Suprapubic skin (tissue), 4 donors: ENCODE results near the gene CEL. TPM values are rescaled to one million over a fixed set of nuclear protein-coding genes. Genes with fewer than 3 reads are reported as not detected.

ENCODE experiments used
- DNase-seq, 2 donors: peaks; one replicate each; pipeline ENCODE4 v3.0.0-alpha.2; 2019; ENCODE audit warnings: low spot score in 2 of 2
- H3K27ac ChIP-seq: fragments of 200-600 bp; sonication (generic); one replicate; pipeline ENCODE4 v1.5.1; 2019
- H3K27me3 ChIP-seq: fragments of 200-600 bp; sonication (generic); one replicate; pipeline ENCODE4 v1.5.1; 2019
- H3K36me3 ChIP-seq: fragments of 200-600 bp; sonication (generic); one replicate; pipeline ENCODE4 v1.5.1; 2019
- H3K4me1 ChIP-seq: fragments of 200-600 bp; sonication (generic); one replicate; pipeline ENCODE4 v1.5.1; 2019
- H3K4me3 ChIP-seq: fragments of 200-600 bp; sonication (generic); one replicate; pipeline ENCODE4 v1.5.1; 2019; ENCODE audit warnings: mild to moderate bottlenecking
- H3K9me3 ChIP-seq: fragments of 200-600 bp; sonication (generic); one replicate; pipeline ENCODE4 v1.5.1; 2019
- CTCF ChIP-seq, 2 donors: fragments of 200-600 bp in 1 of 2; fragments of 450-650 bp in 1 of 2; sonication (generic) in 1 of 2; IDR thresholded peaks; one replicate each; pipeline ENCODE4 v1.5.1; 2016 to 2019; ENCODE audit warnings: antibody characterized with exemption in 2 of 2, mild to moderate bottlenecking in 1 of 2, moderate library complexity in 1 of 2
- EP300 ChIP-seq: sonication (generic); formaldehyde crosslinking; IDR thresholded peaks from one replicate; pipeline ENCODE4 v1.6.1; 2017; ENCODE audit warnings: antibody characterized with exemption
- POLR2A ChIP-seq, 2 donors: fragments of 450-650 bp; IDR thresholded peaks; one replicate each; pipeline ENCODE4 v1.6.1; 2017; ENCODE audit warnings: antibody characterized with exemption in 2 of 2, mild to moderate bottlenecking in 2 of 2, moderate library complexity in 2 of 2
- POLR2AphosphoS5 ChIP-seq, 3 donors: sonication (generic); formaldehyde crosslinking; IDR thresholded peaks; one replicate each; pipeline ENCODE4 v1.6.1; 2017; ENCODE audit warnings: antibody characterized with exemption in 3 of 3
- WGBS: methylation state at CpG from one replicate; pipeline ENCODE4 v1.1.5; 2018; 5-methylcytosine and 5-hydroxymethylcytosine counted together
- total RNA-seq, 4 donors: library from RNA; depleted of rRNA; stranded (reverse); fragments of >200 nt; gene quantifications; one replicate each; pipeline ENCODE4 v1.1.0, GENCODE V29; 2016

CEL gene
- total RNA-seq, 4 donors from 2014 or later, result 5.2 to 10.7 (median 5.9) TPM

- H3K36me3 ChIP-seq, result peaks cover 75% of the 10 kb centered on the region
- 76% methylated on average over 3 of the region's 5 CpGs for WGBS
These were observed 37.1 kb downstream of the CEL start for GRCh38 chr9:133098871-133099270.

DNA sequence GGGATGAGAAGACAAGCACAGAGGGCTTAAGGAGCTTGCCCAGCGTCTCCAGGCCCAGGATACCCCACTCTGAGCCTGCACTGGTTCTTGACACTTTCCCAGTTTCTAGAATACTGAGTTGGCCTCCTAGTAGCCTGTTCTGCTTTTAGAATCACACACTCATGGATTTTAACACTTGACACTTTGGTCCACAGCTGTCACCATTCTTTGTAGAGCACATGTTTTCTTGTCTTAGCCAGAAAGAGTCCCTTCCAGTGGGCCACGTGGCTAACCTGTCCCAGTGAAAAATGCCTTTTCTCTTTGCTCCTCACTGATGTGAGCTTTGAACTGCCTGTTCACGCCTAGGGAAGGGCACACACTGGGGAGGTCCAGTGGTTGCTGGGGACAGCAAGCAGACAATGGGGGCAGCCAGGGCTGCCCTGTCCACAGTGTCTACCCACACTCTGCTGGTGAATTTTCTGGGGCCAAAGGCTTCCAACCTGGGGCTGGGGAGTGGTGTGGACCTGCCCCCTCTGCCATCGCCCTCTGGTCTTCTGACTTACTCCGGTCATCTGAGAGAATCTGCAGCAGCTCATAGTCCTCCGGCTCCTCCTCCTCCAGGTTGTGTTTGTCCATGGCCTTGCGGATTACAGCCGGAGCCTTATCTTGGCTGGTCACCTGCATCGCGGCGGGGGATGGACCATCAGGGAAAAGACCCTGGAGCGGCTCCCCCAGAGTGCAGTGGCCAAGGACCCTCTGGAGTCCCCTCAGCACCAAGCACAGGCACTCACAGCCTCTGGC lies 38.1 kb downstream of the CEL start:
- TF ChIP-seq CTCF (IDR thresholded peaks at IDR 0.05) (no peak), POLR2A (IDR thresholded peaks at IDR 0.05) (no peak)
- Histone ChIP-seq H3K27me3 (no peaks in the 10 kb centered on the region), H3K9me3 (peaks cover 13% of the 10 kb centered on the region), H3K27ac (no peak overlapping the region), H3K4me3 (no peak overlapping the region), H3K36me3 (peaks cover 86% of the 10 kb centered on the region), H3K4me1 (peaks cover 9% of the 10 kb centered on the region)
- WGBS, result 90% methylated on average over 11 of the region's 12 CpGs
- peak in 1 of 2 donors; percentile 57 for DNase-seq

More at GRCh38 chr9:133098871-133099270, 37.1 kb downstream of the CEL start:
- DNase-seq, result peak in 1 of 2 donors; percentile 53
- peaks cover 5% of the 10 kb centered on the region for H3K4me1 ChIP-seq
- H3K4me3 ChIP-seq, result no peak overlapping the region
- peaks cover 13% of the 10 kb centered on the region for H3K9me3 ChIP-seq
- TF ChIP-seq POLR2AphosphoS5 (IDR thresholded peaks at IDR 0.05) (no peak), CTCF (IDR thresholded peaks at IDR 0.05) (no peak), POLR2A (IDR thresholded peaks at IDR 0.05) (no peak), EP300 (no peak)
- H3K27me3 ChIP-seq, result no peaks in the 10 kb centered on the region
- no peak overlapping the region for H3K27ac ChIP-seq

DNA sequence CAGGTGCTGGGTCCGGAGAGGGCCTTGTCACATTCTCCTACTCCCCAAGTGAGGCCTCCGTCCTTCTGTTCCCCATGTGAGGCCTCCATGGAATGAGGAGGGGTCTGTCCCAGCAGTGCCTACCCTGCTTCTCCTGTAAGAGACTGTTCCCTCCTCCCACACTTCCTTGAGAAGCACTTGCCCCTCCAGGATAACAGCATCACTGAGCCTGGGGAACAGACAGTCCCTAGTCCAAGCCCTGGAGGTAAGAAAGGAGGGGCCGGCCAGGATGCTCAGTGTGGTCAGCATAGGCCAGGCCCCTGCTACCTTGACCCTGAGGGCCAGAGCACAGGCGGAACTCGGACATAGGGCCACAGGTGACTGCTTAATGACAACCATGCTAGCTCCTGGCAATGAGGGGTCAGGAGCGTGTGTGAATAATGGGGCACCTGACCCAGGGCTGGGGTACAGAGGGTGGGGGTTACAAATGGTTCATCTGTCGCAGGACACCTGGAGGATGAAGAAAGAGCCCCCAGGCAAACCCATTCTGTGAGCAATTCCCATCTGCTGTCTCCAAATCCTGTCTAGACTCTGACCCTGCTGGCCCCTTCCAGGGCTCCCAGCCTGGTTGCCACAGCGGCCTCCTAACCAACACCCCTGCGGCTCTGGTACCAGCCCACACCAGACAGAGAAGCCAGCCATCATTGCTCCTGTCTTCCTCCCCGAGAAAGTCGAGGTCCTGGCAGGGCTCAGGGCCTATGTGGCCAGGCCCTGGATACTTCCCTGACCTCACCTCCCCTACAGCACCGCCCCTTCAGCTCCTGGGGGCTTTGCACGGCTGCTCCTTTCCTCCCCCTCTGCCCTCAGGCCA lies 39.0 kb downstream of the CEL start:
- WGBS, result 84% methylated on average over 11 of the region's 13 CpGs
- DNase-seq, result peak in 1 of 2 donors; percentile 49
- Histone ChIP-seq H3K4me1 (peaks cover 9% of the 10 kb centered on the region), H3K4me3 (no peak overlapping the region), H3K36me3 (peaks cover 94% of the 10 kb centered on the region), H3K27me3 (no peaks in the 10 kb centered on the region), H3K9me3 (peaks cover 12% of the 10 kb centered on the region), H3K27ac (no peak overlapping the region)
- TF ChIP-seq POLR2A (IDR thresholded peaks at IDR 0.05) (no peak), POLR2AphosphoS5 (IDR thresholded peaks at IDR 0.05) (no peak), EP300 (no peak), CTCF (IDR thresholded peaks at IDR 0.05) (no peak)

GRCh38 chr9:133101356-133102189 lies 39.8 kb downstream of the CEL start:
- Histone ChIP-seq H3K36me3 (peaks cover 100% of the 10 kb centered on the region), H3K4me1 (peaks cover 9% of the 10 kb centered on the region), H3K4me3 (no peak overlapping the region), H3K9me3 (peaks cover 3% of the 10 kb centered on the region), H3K27me3 (no peaks in the 10 kb centered on the region), H3K27ac (no peak overlapping the region)
- TF ChIP-seq POLR2AphosphoS5 (IDR thresholded peaks at IDR 0.05) (no peak), EP300 (no peak), POLR2A (IDR thresholded peaks at IDR 0.05) (no peak), CTCF (IDR thresholded peaks at IDR 0.05) (no peak)
- DNase-seq, result peak in 1 of 2 donors; percentile 64
- 95% methylated on average over 32 of the region's 32 CpGs for WGBS
